Mesodermal cell (in vitro differentiated cells): Measurements from ENCODE around the gene PODN.

ENCODE experiments used
- H3K27ac ChIP-seq: 2 replicates; pipeline ENCODE4 v1.7.0; 2013; ENCODE audit warnings: mild to moderate bottlenecking, low read depth, low read length, moderate library complexity; ENCODE audit not compliant: severe bottlenecking
- H3K36me3 ChIP-seq: 2 replicates; pipeline ENCODE4 v1.7.1; 2013; ENCODE audit warnings: mild to moderate bottlenecking, low read length, moderate library complexity; ENCODE audit not compliant: control insufficient read depth, insufficient read depth
- H3K4me1 ChIP-seq: one replicate; pipeline ENCODE4 v1.7.1; 2013; ENCODE audit warnings: mild to moderate bottlenecking, low read length; ENCODE audit not compliant: insufficient read depth, control insufficient read depth, poor library complexity, severe bottlenecking
- H3K4me3 ChIP-seq: 2 replicates; pipeline ENCODE4 v1.7.0; 2013; ENCODE audit warnings: low read length, control low read depth, mild to moderate bottlenecking; ENCODE audit not compliant: insufficient read depth, poor library complexity, severe bottlenecking; ENCODE audit errors: extremely low read depth
- H3K9me3 ChIP-seq: 2 replicates; pipeline ENCODE4 v1.7.1; 2013; ENCODE audit warnings: mild to moderate bottlenecking, low read length, moderate library complexity; ENCODE audit not compliant: control insufficient read depth
- WGBS, 2 experiments: methylation state at CpG; one replicate each; pipeline ENCODE4 v1.1.5; 2013; ENCODE audit warnings: missing lambda C conversion rate in 2 of 2; ENCODE audit not compliant: insufficient coverage in 2 of 2; 5-methylcytosine and 5-hydroxymethylcytosine counted together

The PODN gene

GRCh38 chr1:53051676-53052075, 10.3 kb upstream of the PODN start:
- Histone ChIP-seq H3K27ac (no peak overlapping the region), H3K4me3 (no peak overlapping the region), H3K4me1 (peaks cover 30% of the 10 kb centered on the region), H3K36me3 (peaks cover 9% of the 10 kb centered on the region), H3K9me3 (no peaks in the 10 kb centered on the region)
- 89 to 91% methylated on average over 1 of the region's 1 CpG for WGBS, 2 experiments

- WGBS, 2 experiments, result 93 to 100% methylated on average over 2 of the region's 2 CpGs
- H3K27ac ChIP-seq, result no peak overlapping the region
- peaks cover 9% of the 10 kb centered on the region for H3K36me3 ChIP-seq
- H3K9me3 ChIP-seq, result no peaks in the 10 kb centered on the region
- H3K4me3 ChIP-seq, result no peak overlapping the region
- no peaks in the 10 kb centered on the region for H3K4me1 ChIP-seq
Observed at GRCh38 chr1:53057127-53057526, 4.9 kb upstream of the PODN start.

GRCh38 chr1:53060579-53060978, 1.4 kb upstream of the PODN start:
- H3K27ac ChIP-seq, result no peak overlapping the region
- 83 to 100% methylated on average over 1 of the region's 1 CpG for WGBS, 2 experiments
- H3K9me3 ChIP-seq, result no peaks in the 10 kb centered on the region
- H3K36me3 ChIP-seq, result no peaks in the 10 kb centered on the region
- H3K4me3 ChIP-seq, result no peak overlapping the region
- H3K4me1 ChIP-seq, result peaks cover 5% of the 10 kb centered on the region

- H3K4me3 ChIP-seq, result peak overlapping the region; percentile 41
- peaks cover 5% of the 10 kb centered on the region for H3K4me1 ChIP-seq
- H3K27ac ChIP-seq, result no peak overlapping the region
- H3K9me3 ChIP-seq, result no peaks in the 10 kb centered on the region
- WGBS, 2 experiments, result 57 to 72% methylated on average over 9 to 14 of the region's 19 CpGs
- no peaks in the 10 kb centered on the region for H3K36me3 ChIP-seq
Observed at GRCh38 chr1:53061123-53061858, 722 bp upstream of the PODN start.

- Histone ChIP-seq H3K27ac (no peak overlapping the region), H3K4me3 (peak overlapping the region; percentile 41), H3K9me3 (no peaks in the 10 kb centered on the region), H3K4me1 (peaks cover 5% of the 10 kb centered on the region), H3K36me3 (no peaks in the 10 kb centered on the region)
- WGBS, 2 experiments, result 14 to 15% methylated on average over 39 to 44 of the region's 61 CpGs
Observed at GRCh38 chr1:53062708-53063591, 937 bp downstream of the PODN start.

- WGBS, 2 experiments, result 73 to 88% methylated on average over 8 to 9 of the region's 9 CpGs
Observed at GRCh38 chr1:53063744-53064515, 1.9 kb downstream of the PODN start.

GRCh38 chr1:53065391-53065790, 3.4 kb downstream of the PODN start:
- H3K4me3 ChIP-seq, result no peak overlapping the region
- no peak overlapping the region for H3K27ac ChIP-seq
- no peaks in the 10 kb centered on the region for H3K36me3 ChIP-seq
- no peaks in the 10 kb centered on the region for H3K9me3 ChIP-seq
- WGBS, 2 experiments, result 93 to 94% methylated on average over 7 of the region's 7 CpGs
- peaks cover 5% of the 10 kb centered on the region for H3K4me1 ChIP-seq

More at GRCh38 chr1:53063744-53064515, 1.9 kb downstream of the PODN start:
- Histone ChIP-seq H3K4me1 (peaks cover 5% of the 10 kb centered on the region), H3K27ac (no peak overlapping the region), H3K4me3 (no peak overlapping the region), H3K9me3 (no peaks in the 10 kb centered on the region), H3K36me3 (no peaks in the 10 kb centered on the region)

- Histone ChIP-seq H3K9me3 (no peaks in the 10 kb centered on the region), H3K4me3 (no peak overlapping the region), H3K27ac (no peak overlapping the region), H3K36me3 (no peaks in the 10 kb centered on the region), H3K4me1 (peaks cover 5% of the 10 kb centered on the region)
- 87 to 96% methylated on average over 4 to 5 of the region's 6 CpGs for WGBS, 2 experiments
Observed at GRCh38 chr1:53066488-53066887, 4.5 kb downstream of the PODN start.

GRCh38 chr1:53066891-53067738, 5.1 kb downstream of the PODN start:
- H3K4me1 ChIP-seq, result peaks cover 5% of the 10 kb centered on the region
- H3K9me3 ChIP-seq, result no peaks in the 10 kb centered on the region
- no peaks in the 10 kb centered on the region for H3K36me3 ChIP-seq
- WGBS, 2 experiments, result 87 to 93% methylated on average over 6 to 13 of the region's 13 CpGs
- H3K4me3 ChIP-seq, result no peak overlapping the region
- no peak overlapping the region for H3K27ac ChIP-seq

- H3K27ac ChIP-seq, result no peak overlapping the region
- no peaks in the 10 kb centered on the region for H3K9me3 ChIP-seq
- H3K4me3 ChIP-seq, result no peak overlapping the region
- WGBS, 2 experiments, result no CpG with 5 or more reads among the region's 2 CpGs
- H3K4me1 ChIP-seq, result peaks cover under 1% of the 10 kb centered on the region
- no peaks in the 10 kb centered on the region for H3K36me3 ChIP-seq
Observed at GRCh38 chr1:53067886-53068285, 5.9 kb downstream of the PODN start.
